Measurements from ENCODE around the gene CCDC69. TPM values are rescaled to one million over a fixed set of nuclear protein-coding genes. Genes with fewer than 3 reads are reported as not detected.

Gene CCDC69
- total RNA-seq, 1 donor from 2014 or later = 101 TPM

DNA sequence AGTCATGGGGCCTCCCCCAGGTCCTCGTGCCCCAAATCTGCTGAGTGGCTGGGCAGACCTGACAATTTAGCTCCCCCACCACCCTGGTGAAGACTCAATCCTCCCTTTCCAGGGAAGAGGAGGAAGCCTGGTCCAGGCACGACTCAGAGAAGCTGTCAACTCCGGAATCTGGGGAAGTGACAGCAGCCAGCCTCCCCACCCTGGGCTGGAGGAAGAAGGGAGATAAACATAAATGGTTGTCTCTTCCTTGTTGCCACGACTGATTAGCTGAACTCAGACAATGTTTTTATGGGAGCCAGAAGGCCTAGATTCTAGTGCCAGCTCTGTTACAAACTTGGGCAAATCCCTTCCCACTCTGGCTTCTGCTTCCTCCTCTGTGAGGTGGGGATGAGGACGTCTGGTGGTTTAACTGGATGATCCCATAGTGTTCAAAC is 15.4 kb downstream of the CCDC69 start:
- H3K27ac ChIP-seq = peak overlapping the region; percentile 22 to 39
- no peaks in the 10 kb centered on the region for H3K9me3 ChIP-seq
- peak in 1 of 2 donors; percentile 64 for DNase-seq (ENCODE audit: low spot score in 2 of 2)
- no peaks in the 10 kb centered on the region for H3K4me1 ChIP-seq
- no peak overlapping the region for H3K4me3 ChIP-seq
- H3K27me3 ChIP-seq = no peaks in the 10 kb centered on the region
- intact Hi-C loops (cut with DNase I) = no loop called here
- TF ChIP-seq, protein P1, sequence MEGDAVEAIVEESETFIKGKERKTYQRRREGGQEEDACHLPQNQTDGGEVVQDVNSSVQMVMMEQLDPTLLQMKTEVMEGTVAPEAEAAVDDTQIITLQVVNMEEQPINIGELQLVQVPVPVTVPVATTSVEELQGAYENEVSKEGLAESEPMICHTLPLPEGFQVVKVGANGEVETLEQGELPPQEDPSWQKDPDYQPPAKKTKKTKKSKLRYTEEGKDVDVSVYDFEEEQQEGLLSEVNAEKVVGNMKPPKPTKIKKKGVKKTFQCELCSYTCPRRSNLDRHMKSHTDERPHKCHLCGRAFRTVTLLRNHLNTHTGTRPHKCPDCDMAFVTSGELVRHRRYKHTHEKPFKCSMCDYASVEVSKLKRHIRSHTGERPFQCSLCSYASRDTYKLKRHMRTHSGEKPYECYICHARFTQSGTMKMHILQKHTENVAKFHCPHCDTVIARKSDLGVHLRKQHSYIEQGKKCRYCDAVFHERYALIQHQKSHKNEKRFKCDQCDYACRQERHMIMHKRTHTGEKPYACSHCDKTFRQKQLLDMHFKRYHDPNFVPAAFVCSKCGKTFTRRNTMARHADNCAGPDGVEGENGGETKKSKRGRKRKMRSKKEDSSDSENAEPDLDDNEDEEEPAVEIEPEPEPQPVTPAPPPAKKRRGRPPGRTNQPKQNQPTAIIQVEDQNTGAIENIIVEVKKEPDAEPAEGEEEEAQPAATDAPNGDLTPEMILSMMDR (IDR thresholded peaks at IDR 0.05) = no peak
- H3K36me3 ChIP-seq = no peaks in the 10 kb centered on the region

DNA sequence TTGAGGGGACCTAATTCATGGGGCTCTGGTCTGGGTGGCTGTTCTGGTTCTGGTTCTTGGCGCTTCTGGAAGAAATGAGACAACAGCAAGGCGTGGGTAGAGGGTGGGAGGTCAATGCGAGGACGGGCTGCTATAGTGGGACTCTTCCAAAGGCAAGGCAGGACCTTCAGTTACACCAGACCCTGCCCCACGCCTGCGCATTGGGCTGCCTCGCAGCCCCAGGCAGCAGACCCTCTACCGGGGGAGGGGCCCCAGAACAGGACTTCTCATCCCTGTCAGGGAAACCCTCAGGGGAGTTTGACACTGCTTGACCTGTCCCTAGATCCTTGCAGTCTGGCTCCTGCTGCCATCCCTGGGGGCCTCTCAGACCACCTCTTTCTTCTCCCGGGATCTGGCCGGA is 18.5 kb downstream of the CCDC69 start:
- Histone ChIP-seq H3K4me1 (no peaks in the 10 kb centered on the region), H3K36me3 (peaks cover 11 to 12% of the 10 kb centered on the region in 2 donors), H3K4me3 (no peak overlapping the region), H3K9me3 (no peaks in the 10 kb centered on the region), H3K27ac (no peak overlapping the region), H3K27me3 (no peaks in the 10 kb centered on the region)
- TF ChIP-seq, protein P1 (IDR thresholded peaks at IDR 0.05) = no peak
- intact Hi-C loops (cut with DNase I) = no loop called here
- DNase-seq (ENCODE audit: low spot score in 2 of 2) = peak in 1 of 2 donors; percentile 59

DNA sequence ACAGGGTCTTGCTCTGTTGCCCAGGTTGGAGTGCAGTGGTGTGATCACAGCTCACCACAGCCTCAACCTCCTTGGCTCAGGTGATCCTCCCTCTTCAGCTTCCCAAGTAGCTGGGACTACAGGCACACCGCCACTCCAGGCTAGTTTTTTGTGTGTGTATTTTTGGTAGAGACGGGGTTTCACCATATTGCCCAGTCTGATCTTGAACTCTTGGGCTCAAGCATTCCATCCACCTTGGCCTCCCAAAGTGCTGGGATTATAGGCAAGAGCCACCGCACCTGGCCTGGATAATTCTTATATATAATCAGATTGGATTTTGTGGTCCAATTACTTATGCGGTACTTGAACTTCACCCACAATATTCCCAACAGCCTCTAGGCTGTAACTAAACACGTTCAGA is 19.8 kb downstream of the CCDC69 start:
- TF ChIP-seq, protein P1 (IDR thresholded peaks at IDR 0.05) = no peak
- H3K4me1 ChIP-seq = no peaks in the 10 kb centered on the region
- H3K27ac ChIP-seq = no peak overlapping the region
- no peaks in the 10 kb centered on the region for H3K27me3 ChIP-seq
- H3K36me3 ChIP-seq = peaks cover 16 to 22% of the 10 kb centered on the region in 2 donors
- DNase-seq (ENCODE audit: low spot score in 2 of 2) = peak in 1 of 2 donors; percentile 27
- no peak overlapping the region for H3K4me3 ChIP-seq
- H3K9me3 ChIP-seq = no peaks in the 10 kb centered on the region
- intact Hi-C loops (cut with DNase I) = no loop called here

DNA sequence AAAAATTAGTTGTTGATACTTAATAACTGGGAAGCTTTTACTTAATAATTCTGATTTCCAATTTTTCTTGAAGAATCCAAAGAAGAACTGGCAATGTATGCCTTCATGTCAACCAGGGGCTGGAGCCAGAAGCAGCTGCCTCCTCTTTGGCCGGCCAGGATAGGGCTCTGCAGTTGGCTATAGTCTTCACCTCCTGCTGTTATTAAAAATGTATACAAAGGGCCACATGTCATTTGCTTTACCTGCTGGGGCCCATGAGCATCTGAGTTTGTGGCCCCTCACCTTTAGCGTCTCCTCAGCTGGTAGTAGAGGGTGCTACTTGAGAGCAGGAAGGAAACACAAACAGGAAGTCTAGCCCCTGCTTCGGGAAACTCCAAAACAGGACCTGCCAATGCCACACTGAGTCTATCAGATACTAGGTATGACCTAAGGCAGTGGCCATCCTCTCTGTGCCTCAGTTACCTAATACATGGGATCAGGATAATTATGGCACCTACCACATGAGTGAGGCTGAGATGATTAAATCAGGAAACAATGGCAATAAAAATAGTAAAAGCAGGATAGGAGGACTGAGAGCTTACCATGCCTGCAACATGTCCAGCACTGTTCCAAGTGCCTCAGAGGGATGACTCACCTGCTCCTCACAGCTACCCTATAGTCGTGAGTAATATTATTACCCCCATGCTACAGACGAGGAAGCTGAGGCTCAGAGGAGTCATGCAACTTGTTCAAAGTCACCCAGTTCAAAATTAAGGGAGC is 21.3 kb downstream of the CCDC69 start:
- Histone ChIP-seq H3K27ac (no peak overlapping the region), H3K27me3 (no peaks in the 10 kb centered on the region), H3K4me3 (no peak overlapping the region), H3K9me3 (no peaks in the 10 kb centered on the region), H3K4me1 (no peaks in the 10 kb centered on the region), H3K36me3 (peaks cover 16 to 29% of the 10 kb centered on the region in 2 donors)
- intact Hi-C loops (cut with DNase I) = no loop called here
- peak in 1 of 2 donors; percentile 35 for DNase-seq (ENCODE audit: low spot score in 2 of 2)
- TF ChIP-seq, protein P1 (IDR thresholded peaks at IDR 0.05) = no peak

DNA sequence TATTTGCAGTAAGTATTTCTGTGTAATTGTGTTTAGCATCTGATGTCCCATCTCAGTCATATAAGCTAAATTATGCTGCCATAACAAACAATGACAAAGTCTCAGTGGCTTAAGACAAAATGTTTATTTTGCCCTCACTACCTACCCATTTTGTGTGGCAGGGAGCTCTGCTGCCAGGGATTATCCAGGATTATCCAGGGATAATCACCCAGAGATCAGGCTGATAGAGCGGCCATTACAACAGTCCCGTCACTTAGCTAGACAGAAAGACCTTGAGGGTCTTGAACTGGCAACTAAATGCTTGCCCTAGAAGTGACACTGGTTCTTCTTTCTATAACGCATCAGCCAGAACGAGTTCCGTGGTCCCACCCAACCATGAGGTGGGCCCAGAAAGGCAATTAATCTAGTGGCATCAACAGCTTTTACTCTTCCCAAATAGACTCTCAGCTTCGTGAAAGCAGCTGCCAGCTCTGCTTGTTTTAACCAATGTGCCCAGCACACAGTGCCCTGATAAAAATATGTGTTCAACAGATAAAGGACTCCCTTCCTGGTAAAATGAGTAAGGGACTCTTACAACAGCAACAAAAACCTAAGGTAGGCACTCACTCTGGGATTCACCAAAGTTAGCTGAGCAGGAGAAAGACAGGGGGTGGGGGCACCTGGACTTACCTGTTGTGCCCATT is 22.8 kb downstream of the CCDC69 start:
- intact Hi-C loops (cut with DNase I) = no loop called here
- no peaks in the 10 kb centered on the region for H3K4me1 ChIP-seq
- H3K27ac ChIP-seq = no peak overlapping the region
- TF ChIP-seq, protein P1 (IDR thresholded peaks at IDR 0.05) = no peak
- H3K9me3 ChIP-seq = no peaks in the 10 kb centered on the region
- peaks cover 16 to 34% of the 10 kb centered on the region in 2 donors for H3K36me3 ChIP-seq
- H3K27me3 ChIP-seq = no peaks in the 10 kb centered on the region
- DNase-seq (ENCODE audit: low spot score in 2 of 2) = peak in 1 of 2 donors; percentile 35
- no peak overlapping the region for H3K4me3 ChIP-seq
